CD4-positive, alpha-beta T cell treated with Interferon gamma for 1 hour (primary cell): Measurements from ENCODE around the gene UBXN7.
"Not testable (repeated sequence)": the region's sequence is repeated elsewhere in the genome, so short reads cannot be mapped to it uniquely, and the experiment has no call there.

Experiments
- DNase-seq: peaks from one replicate; pipeline ENCODE4 v3.0.0-alpha.2; 2020

Gene UBXN7

DNA sequence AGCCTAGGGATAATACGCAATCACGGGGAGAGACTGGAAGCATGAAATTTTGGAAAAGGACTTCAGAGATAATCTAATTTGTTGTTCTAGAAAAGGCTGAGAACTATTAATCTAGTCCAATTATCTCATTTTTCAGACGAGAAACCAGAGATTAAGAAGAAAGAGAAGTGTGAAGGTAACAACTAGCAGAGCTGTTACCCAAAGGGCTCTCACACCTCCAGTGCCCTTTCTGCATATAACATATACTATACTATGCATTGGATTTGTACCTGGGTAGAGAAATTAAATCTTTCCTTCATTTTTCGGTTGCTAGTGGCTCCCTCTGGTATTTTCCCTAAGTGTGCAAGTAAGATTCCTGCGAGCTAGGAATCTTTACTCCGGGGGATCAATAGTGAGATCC, 80.7 kb downstream of the UBXN7 start:
- DNase-seq, result no peak

DNA sequence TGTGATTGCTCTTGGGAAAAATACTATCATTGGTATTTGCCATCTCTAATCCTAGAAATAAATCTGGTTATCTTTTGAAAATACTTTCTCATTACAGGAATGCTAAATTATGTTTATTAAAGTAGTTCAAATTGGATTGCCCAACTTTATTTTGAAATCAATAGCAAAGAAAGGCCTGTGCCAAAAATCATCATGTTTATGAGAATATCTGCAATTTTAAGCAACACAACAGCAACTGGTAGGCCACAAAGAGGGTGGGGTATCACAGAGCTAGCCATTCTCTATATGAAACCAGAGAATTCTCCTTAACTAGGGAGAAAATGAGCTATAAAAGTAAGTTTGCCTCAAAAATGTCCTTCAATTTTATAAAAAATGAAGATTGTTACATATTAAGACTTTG, 82.2 kb downstream of the UBXN7 start:
- no peak for DNase-seq

DNA sequence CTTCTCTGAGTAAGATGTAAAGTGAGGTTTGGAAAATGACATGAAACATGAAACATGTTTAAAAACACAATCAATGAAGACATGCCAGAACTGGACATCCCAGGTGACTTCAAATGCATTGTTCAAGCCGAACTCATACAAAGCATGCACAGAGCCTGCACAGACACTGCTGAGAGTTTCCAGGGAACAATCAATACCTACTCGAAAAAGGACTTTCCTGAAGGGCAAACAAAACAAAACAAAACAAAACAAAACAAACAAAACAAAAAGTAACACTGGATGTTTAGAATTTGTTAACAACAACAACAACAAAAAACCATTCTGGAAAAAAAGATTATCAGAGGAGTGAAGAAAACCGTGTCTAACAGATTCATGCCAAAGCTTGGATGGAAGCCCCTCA, 83.5 kb downstream of the UBXN7 start:
- DNase-seq, result no peak

DNA sequence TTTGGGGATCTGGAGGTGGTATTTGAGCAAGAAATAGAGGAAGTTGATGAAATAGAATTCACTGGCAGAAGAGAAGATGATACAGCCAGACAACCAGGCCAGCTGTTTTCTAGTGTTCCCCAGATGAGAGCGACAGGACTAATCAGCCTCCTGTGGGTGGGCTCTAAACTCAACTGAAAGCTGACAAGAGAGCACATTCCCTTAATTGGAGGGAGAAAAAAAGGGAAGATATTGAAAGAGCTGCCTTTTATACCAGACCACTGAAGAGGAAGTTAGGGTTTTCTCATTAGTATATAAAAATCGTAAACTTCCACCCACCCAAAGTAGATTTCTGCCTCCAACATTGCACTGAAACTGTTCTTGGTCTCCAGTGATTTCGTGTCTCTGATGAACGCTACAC, 87.6 kb downstream of the UBXN7 start:
- no peak for DNase-seq

DNA sequence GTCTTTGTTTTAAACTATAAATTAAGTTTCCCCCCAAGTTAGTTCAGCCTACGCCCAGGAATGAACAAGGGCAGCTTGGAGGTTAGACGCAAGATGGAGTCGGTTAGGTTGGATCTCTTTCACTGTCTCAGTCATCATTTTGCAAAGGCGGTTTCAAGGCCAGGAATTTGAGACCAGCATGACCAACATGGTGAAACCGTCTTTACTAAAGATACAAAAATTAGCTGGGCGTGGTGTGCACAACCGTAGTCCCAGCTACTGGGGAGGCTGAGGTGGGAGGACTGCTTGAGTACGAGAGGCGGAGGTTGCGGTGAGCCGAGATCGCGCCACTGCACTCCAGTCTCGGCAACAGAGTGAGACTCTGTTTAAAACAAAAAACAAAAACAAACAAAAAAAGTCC, 88.3 kb downstream of the UBXN7 start:
- not testable (repeated sequence) for DNase-seq

DNA sequence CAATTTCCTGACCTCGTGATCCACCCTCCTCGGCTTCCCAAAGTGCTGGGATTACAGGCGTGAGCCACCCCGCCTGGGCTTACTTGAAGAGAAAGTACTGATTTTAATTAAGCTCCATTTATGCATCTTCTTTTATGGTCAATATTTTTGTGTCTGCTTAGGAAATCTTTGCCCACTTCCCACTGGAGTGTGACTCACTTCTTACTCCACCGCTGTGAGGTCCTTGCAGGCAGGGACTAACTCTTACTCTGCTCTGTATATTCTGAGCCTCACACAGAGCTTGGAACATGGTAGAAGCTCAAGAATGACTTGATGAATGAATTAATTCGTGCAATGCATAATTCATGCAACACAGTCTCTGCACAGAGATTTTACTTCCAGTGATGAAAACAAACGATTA, 91.1 kb downstream of the UBXN7 start:
- peak; percentile 15 for DNase-seq

DNA sequence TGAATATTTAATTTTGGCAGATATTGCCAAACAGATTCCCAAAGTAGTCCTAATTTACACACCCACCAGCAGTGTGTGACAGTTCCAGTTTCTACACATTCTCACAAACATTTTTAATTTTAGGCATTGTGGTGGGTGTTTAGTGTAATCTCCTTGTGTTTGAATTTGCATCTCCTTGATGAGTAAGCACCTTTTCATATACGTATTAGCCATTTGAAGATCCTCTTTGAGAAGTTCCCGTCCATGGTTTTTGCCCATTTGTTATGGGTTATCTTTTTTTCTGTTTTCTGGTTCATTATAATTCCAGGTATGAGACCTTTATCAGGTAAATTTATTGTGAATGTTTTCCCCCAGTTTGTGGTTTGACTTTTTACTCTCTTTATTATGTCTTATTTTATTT, 91.8 kb downstream of the UBXN7 start:
- DNase-seq, result no peak

DNA sequence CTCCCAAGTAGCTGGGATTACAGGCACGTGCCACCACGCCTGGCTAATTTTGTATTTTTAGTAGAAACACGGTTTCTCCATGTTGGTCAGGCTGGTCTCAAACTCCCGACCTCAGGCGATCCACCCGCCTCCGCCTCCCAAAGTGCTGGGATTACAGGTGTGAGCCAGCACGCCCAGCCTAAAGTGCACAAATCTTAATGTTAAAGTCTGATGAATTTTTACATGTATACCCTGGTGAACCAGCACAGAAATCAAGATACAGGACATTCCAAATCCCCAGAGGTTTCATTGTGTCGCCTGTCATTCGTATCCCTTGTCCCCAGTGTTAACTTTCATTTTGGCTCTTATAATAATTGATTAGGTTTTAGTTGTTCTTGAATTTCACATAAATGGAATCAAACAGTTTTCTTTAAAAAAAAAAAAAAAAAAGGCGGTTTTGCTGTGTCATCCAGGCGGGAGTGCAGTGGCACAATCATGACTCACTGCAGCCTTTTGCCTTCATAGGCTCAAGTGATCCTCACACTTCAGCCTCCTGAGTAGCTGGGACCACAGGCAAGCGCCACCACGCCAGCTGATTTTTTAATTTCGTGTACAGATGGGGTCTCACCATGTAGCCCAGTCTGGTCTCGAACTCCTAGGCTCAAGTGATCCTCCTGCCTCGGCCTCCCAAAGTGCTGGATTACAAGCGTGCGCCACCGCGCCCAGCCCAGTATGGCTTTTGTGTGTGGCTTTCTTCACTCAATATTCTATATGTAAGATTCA, 92.6 kb downstream of the UBXN7 start:
- peak; percentile 24 for DNase-seq

DNA sequence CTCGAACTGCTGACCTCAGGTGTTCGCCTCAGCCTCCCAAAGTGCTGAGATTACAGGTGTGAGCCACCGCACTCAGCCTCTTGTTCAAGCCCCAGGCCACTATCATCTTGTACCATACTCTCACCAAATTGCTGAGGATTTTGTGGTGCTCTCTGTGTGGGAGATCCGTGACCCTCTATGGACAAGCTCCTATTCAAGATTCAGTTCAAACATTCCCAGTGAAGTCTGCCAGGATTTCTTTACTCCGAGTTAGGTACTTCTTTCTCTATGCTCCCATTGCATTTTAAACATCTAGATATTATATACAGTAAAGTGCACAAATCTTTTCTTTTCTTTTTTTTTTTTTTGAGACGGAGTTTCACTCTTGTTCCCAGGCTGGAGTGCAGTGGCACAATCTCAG, 93.2 kb downstream of the UBXN7 start:
- no peak for DNase-seq

DNA sequence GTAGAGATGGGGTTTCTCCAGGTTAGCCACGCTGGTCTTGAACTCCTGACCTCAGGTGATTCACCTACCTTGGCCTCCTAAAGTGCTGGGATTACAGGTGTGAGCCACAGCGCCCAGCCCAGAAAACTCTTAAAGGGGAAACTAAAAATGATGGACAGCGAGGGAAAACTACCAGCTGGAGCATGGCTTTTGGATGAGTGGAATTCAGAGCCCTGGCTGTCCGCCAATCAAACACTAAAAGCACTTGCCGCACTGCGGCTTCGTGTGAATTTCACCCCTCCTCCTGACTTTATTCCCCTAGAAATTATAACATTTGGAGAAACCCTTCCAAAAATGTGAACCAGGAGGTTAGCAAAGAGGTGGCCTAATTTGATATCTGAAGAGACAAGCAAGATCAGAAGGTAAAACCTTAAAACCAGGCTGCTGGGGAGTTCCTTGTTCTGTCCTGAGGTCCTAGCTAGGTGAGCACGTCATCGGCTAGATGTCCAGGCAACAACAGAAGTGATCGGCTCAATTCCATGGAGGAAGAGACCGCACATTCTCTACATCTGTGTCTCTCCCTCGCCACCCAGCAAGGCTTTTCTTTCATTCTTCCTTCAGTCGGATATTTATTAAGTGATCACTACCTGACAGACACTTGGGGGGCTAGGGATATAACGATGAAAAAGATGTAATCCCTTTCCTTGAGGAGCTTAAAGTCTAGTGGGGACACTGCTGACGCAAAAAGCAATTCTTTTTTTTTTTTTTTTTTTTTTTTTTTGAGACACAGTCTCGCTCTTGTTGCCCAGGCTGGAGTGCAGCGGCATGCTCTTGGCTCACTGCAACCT, 95.7 kb downstream of the UBXN7 start:
- DNase-seq, result no peak

DNA sequence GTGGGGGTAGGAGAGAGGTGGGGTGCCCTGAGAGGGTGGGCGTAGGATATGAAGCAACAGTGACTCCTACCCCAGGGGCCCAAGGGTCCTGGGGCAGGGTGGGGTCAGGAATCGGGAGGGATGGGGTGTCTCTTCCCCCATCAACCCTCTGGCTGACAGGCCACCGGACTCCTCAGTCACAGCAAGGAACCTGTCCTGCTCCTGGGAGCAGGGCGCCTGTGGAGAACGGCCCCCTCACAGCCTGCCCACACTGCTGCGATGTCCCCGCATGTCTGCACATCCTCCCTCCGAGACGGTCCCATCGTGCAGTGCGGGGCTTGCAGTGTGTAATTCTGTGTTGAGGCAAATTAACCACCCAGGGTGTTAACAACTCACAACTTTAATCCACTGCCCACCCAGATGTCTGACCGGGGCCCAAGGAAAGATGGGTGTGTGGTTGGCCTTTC, 96.7 kb downstream of the UBXN7 start:
- no peak for DNase-seq

DNA sequence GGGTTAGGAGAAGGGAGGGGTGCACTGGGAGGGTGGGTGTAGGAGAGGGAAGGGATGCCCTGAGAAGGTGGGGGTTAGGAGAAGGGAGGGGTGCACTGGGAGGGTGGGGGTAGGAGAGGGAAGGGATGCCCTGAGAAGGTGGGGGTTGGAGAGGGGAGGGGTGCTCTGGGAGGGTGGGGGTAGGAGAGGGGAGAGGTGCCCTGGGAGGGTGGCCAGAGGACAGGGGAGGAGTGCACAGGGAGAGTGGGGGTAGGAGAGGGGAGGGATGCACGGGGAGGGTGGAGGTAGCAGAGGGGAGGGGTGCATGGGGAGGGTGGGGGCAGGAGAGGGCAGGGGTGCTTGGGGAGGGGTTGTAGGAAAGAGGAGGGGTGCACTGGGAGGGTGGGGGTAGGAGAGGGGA, 97.2 kb downstream of the UBXN7 start:
- DNase-seq, result no peak

DNA sequence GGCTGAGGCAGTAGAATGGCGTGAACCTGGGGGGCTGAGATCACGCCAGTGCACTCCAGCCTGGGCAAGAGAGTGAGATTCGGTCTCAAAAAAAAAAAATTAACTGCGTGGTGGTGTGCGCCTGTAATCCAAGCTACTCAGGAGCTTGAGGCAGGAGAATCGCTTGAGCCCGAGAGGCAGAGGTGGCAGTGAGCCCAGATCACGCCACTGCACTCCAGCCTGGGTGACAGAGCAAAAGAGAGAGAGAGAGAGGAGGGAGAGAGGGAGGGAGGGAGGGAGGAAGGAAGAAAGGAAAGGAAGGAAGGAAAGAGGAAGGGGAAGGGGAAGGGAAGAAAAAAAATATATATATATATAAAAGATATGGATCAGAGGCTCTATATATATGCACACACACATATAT, 100.1 kb downstream of the UBXN7 start:
- no peak for DNase-seq

DNA sequence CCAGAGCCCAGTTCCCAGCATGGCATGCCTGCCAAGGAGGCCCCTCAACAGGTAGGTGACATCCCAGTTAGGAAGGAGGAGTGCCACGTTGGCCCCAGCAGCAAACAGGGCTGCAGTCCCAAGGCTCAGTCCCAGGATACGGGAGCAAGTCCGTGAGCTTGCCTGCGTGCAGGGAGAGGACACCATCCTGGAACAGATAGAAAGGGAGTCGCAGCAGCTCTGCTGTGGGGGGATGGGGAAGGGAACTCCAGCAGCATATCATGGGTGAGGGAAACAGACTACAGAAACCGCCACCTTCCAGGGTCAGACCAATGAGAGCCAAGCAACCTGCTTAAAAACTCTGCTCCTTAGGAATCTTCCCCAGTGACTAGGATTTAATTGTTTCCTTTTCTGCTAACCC, 104.8 kb downstream of the UBXN7 start:
- DNase-seq, result no peak

DNA sequence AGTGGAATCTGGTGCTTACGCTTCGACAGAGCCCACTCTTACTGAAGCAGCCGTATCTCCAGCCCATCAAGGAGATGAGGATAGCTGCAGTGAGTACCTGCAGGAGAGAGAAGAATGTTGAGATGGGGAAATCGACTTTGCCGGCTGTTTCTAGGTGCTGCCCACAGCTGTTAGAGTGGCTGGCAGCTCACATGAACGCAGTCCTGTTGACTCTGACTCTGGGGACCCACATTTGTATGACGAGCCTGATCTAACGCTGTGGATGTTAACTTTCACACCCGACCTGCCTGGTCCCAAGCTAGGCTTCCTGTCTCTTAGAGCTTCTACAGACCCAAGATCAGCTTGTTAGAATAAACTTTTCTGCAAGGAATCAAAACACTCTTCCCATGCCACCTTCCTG, 105.3 kb downstream of the UBXN7 start:
- no peak for DNase-seq

DNA sequence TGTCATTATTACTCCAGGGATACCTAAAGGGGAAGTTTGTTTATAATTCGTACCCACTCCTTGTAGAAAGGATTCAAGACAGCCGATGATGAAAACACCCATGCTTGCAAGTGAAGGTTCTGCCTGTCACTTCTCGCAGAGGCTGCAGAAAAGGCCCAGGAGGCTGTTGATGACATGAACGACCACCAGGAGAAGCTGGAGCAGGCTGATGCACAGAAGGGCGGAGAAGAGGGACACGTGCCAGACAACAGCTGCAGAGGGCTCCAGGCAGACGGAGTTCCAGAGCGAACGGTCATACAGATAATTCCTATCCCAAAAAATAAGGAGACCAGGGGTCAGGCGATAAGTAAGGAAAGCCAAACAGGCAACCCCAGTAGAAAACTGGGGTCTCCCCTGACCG, 108.5 kb downstream of the UBXN7 start:
- no peak for DNase-seq

DNA sequence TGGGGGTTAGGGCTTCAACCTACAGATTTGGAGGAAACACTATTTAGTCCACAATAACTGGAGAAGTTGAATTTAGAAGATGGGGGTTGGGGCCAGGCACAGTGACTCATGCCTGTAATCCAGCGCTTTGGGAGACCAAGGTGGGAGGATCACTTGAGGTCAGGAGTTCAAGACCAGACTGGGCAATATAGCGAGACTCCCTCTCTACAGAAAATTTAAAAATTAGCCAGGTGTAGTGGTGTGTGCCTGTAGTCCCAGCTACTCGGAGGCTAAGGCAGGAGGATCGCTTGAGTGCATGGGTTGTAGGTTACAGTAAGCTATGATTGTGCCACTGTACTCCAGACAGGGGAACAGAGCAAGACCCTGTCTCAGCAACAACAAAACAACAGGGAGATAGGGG, 109.2 kb downstream of the UBXN7 start:
- DNase-seq, result no peak

DNA sequence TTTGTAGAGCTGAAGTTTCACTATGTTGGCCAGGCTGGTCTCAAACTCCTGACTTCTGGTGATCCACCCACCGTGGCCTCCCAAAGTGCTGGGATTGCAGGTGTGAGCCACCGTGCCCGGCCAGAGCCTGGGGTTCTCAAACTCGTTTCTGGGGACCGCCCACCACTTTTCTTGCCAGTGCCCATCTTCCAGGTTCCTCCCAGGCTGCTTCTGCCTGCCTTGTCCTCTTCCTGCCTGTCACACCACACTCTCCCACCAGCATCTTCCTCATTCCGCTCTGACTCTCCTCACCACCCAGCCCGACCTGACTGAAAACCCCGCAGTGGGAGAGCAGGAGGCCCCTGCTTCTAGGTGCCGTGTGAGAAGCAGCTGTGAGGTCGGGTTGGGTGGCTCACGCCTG, 111.1 kb downstream of the UBXN7 start:
- DNase-seq, result peak; percentile 23

DNA sequence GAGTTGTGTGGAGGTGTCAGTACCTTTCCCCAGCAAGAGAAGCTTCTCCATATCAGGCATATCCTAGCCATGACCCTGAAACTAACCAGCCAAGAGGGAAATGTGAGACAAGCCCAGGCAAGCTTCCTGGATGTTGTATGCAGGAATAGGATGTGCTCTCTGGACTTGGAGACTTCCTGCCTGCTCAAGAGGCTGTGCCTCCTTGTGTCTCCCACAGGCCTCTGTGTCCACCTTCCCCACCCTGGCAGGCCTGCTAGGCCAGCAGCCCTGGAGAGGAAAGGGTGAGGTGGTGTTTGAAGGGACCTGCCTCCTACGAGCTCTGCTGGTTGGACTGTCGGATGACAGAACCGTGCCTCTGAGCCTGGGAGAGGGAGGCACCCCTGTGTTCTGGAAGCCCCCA, 112.1 kb downstream of the UBXN7 start:
- no peak for DNase-seq

DNA sequence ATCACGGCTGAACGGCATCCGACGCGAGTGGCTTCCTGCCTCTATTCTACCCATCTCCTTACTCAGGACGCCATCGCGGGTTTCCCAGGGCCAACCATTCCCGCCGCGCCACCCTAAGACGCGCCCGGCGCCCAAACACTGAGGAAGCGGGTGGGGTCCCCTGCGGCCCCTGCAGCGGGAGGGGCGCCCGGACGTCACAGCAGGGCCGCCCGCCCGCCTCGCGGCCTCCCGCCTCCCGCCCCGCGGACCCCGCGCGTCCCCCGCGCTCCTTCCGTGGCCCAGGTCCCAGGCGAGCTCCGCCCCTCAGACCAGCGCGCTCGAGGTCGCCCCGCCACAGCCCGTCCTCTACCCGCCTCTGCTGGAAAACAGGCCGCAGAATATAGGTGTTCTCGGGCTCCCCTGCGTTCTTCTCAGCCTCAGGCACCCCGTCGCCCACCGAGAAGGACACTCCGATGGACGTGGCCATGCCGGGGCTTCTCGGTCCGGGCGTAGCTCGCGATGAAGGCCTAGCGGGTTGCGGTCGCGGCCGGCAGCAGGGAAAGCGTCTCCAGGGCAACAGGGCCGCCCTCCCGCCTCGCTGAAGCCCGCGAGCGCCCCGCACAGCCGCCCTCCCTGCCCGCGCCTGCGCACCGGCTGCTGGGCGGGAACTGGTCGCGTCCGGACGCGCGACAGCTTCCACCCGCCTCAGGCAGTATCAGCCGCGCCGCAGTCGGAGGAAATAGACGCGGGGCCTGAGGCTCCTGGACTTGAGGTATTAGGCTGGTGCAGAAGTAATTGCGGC, 114.3 kb downstream of the UBXN7 start, which contains the start of gene DYNLT2B:
Gene DYNLT2B (minus strand): TSS at position 554 of the 781 bp plus-strand sequence. CDS start 88 bp downstream, at position 466.
- DNase-seq, result peak; percentile 90

DNA sequence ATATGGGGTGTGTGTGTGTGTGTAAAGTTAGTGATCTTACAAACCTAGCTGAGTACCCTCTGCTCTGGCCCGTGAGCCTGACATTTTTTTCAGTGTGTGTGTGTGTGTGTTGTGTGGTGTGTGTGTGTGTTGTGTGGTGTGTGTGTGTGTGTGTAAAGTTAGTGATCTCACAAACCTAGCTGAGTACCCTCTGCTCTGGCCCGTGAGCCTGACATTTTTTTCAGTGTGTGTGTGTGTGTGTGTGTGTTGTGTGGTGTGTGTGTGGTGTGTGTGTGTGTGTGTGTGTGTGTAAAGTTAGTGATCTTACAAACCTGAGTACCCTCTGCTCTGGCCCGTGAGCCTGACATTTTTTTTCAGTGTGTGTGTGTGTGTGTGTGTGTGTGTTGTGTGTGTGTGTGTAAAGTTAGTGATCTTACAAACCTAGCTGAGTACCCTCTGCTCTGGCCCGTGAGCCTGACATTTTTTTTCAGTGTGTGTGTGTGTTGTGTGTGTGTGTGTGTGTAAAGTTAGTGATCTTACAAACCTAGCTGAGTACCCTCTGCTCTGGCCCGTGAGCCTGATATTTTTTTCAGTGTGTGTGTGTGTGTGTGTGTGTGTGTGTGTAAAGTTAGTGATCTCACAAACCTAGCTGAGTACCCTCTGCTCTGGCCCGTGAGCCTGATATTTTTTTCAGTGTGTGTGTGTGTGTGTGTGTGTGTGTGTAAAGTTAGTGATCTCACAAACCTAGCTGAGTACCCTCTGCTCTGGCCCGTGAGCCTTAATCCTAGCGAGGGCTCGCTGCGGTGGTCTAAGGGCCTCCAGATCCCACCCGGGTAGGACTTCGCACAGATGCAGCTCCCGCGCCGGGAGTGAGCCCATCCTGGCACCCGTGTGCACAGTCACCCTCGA, 115.2 kb downstream of the UBXN7 start:
- not testable (repeated sequence) for DNase-seq

DNA sequence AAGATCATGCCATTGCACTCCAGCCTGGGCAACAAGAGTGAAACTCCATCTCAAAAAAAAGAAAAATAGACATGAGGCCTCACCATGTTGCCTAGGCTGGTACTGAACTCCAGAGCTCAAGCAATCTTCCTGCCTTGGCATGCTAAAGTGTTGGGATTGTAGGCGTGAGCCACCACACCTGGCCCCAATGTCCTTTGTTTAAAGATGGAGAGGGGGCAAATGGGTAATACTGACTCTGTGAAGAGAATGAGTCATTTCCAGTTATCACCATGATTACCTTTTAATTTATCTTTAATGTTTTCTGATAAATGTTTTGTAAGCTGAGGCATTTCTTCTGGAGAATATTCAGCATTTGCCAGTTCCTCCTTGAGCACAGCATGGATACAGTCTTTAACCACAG, 116.4 kb downstream of the UBXN7 start:
- DNase-seq, result no peak
